PC-9 (cell line): ENCODE measurements around the gene KLK12. TPM values are rescaled to one million over a fixed set of nuclear protein-coding genes. Genes with fewer than 3 reads are reported as not detected.
A peak's percentile ranks its signal among the peaks of the same experiment; 100 is the strongest.

Source experiments
- BruUV-seq: library from RNA; stranded (reverse); fragments of 400-500 nt; replicated peaks from 2 replicates; lab custom pipeline; 2021; lab: Mats Ljungman, UMichigan
- CTCF ChIA-PET: fragments of 300-600 bp; sonication (Branson Sonifier 250); formaldehyde crosslinking; loops from one replicate; lab custom pipeline; 2022; ENCODE audit warnings: antibody characterized with exemption; lab: Charles Lee
- POLR2A ChIA-PET: fragments of 300-600 bp; sonication (Branson Sonifier 250); formaldehyde crosslinking; loops from one replicate; lab custom pipeline; 2022; ENCODE audit warnings: antibody characterized with exemption; ENCODE audit not compliant: unreplicated experiment; lab: Charles Lee
- DNase-seq, 2 experiments: peaks; one replicate each; pipeline versions ENCODE4 v3.0.0 to v3.0.0-alpha.2; 2015 to 2022; ENCODE audit warnings: mixed read lengths in 1 of 2
- H2AFZ ChIP-seq: fragments of 200-600 bp; sonication (generic); 2 replicates; pipeline ENCODE4 v1.8.1; 2017; ENCODE audit warnings: antibody characterized with exemption
- H3F3A ChIP-seq: fragments of 200-600 bp; sonication (generic); 2 replicates; pipeline ENCODE4 v1.8.1; 2017; ENCODE audit warnings: antibody characterized with exemption, mild to moderate bottlenecking, low read depth; ENCODE audit not compliant: insufficient read depth
- H3K27ac ChIP-seq: fragments of 200-600 bp; sonication (generic); 2 replicates; pipeline ENCODE4 v1.6.1; 2016; ENCODE audit warnings: mixed run types
- H3K27me3 ChIP-seq: fragments of 200-600 bp; sonication (generic); 2 replicates; pipeline ENCODE4 v1.6.1; 2016; ENCODE audit warnings: low read depth, mixed run types; ENCODE audit not compliant: insufficient read depth
- H3K36me3 ChIP-seq: fragments of 200-600 bp; sonication (generic); 2 replicates; pipeline ENCODE4 v1.6.1; 2016; ENCODE audit warnings: low read depth, mixed run types
- H3K4me1 ChIP-seq: fragments of 200-600 bp; sonication (generic); replicated peaks from 2 replicates; pipeline ENCODE4 v1.6.1; 2016; ENCODE audit warnings: mixed run types; ENCODE audit not compliant: insufficient read depth
- H3K4me2 ChIP-seq: fragments of 200-600 bp; sonication (generic); 2 replicates; pipeline ENCODE4 v1.6.1; 2017; ENCODE audit warnings: mixed run types
- H3K4me3 ChIP-seq: fragments of 200-600 bp; sonication (generic); 2 replicates; pipeline ENCODE4 v1.6.1; 2016; ENCODE audit warnings: mixed run types
- H3K79me2 ChIP-seq: fragments of 200-600 bp; sonication (generic); 2 replicates; pipeline ENCODE4 v1.6.1; 2017; ENCODE audit warnings: low read depth, mixed run types
- H3K9me2 ChIP-seq: fragments of 200-600 bp; sonication (generic); 2 replicates; pipeline ENCODE4 v1.8.1; 2017; ENCODE audit warnings: mild to moderate bottlenecking; ENCODE audit not compliant: insufficient read depth
- H3K9me3 ChIP-seq: fragments of 200-600 bp; sonication (generic); 2 replicates; pipeline ENCODE4 v1.8.1; 2016; ENCODE audit warnings: low read depth; ENCODE audit not compliant: insufficient read depth
- H4K20me1 ChIP-seq: fragments of 200-600 bp; sonication (generic); 2 replicates; pipeline ENCODE4 v1.8.1; 2017; ENCODE audit not compliant: insufficient read depth
- EZH2 ChIP-seq: fragments of 200-600 bp; sonication (generic); IDR thresholded peaks from 2 replicates; pipeline ENCODE4 v1.8.0; 2017; ENCODE audit warnings: antibody characterized with exemption, low read depth
- intact Hi-C: fragments of 100-400 bp; cut with micrococcal nuclease; formaldehyde crosslinking; loops from one replicate; pipeline ENCODE4 v1.10.0; 2022; ENCODE audit not compliant: unreplicated experiment
- total RNA-seq: library from RNA; stranded (reverse); gene quantifications from 2 replicates; pipeline ENCODE4 v1.2.3, GENCODE V29; 2021
- TF ChIP-seq, protein P1 (sequence below): fragments of 200-600 bp; sonication (generic); conservative IDR thresholded peaks from 2 replicates; pipeline ENCODE4 v1.6.1; 2017; ENCODE audit warnings: mixed run types, antibody characterized with exemption, mild to moderate bottlenecking, moderate library complexity

The KLK12 gene
- total RNA-seq, 1 experiment from 2014 or later = not detected

DNA sequence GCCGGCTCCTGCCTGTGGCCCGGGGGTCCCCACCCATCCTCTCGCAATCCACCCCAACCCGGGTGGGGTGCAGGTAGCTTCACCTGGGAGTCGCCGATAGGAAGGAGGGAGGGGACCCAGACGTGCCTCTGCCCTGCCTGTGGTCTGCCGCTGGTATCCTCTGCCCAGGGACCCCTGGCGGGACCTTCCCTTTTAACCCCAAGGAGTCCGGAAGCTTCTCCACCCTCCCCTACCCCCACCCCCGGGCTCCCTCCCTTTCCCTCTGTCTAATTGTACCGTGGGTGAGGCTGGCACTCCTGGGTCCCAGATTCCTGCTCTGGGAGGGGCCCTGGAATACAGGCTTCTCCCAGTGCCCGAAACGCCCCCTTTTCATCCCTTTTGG is 15.3 kb downstream of the KLK12 start, which contains the start of gene KLK10:
TSS of gene KLK10 (minus strand) at position 166 of the 382 bp plus-strand sequence. CDS start 579 bp downstream, outside the sequence.
- Histone ChIP-seq H3K27ac (peak within 1 kb of the TSS; percentile 81), H3F3A (peaks cover 38% of the 10 kb centered on the region), H3K4me1 (peaks cover 19% of the 10 kb centered on the region), H3K9me2 (no peaks in the 10 kb centered on the region), H3K4me3 (peak within 1 kb of the TSS; percentile 79), H3K9me3 (no peaks in the 10 kb centered on the region), H3K4me2 (peak within 1 kb of the TSS; percentile 95), H4K20me1 (no peaks in the 10 kb centered on the region), H3K27me3 (no peaks in the 10 kb centered on the region), H2AFZ (peak within 1 kb of the TSS; percentile 90), H3K79me2 (no peaks in the 10 kb centered on the region), H3K36me3 (no peaks in the 10 kb centered on the region)
- DNase-seq = no peak
- intact Hi-C loops = loop anchor here (5.0 to 10.0 kb wide), 3 partner anchors 148 to 315 kb away; no protein-coding TSS in a partner anchor
- TF ChIP-seq, protein P1, sequence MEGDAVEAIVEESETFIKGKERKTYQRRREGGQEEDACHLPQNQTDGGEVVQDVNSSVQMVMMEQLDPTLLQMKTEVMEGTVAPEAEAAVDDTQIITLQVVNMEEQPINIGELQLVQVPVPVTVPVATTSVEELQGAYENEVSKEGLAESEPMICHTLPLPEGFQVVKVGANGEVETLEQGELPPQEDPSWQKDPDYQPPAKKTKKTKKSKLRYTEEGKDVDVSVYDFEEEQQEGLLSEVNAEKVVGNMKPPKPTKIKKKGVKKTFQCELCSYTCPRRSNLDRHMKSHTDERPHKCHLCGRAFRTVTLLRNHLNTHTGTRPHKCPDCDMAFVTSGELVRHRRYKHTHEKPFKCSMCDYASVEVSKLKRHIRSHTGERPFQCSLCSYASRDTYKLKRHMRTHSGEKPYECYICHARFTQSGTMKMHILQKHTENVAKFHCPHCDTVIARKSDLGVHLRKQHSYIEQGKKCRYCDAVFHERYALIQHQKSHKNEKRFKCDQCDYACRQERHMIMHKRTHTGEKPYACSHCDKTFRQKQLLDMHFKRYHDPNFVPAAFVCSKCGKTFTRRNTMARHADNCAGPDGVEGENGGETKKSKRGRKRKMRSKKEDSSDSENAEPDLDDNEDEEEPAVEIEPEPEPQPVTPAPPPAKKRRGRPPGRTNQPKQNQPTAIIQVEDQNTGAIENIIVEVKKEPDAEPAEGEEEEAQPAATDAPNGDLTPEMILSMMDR = no peak
- no peak for TF ChIP-seq EZH2
- BruUV-seq = no TSS peak
- POLR2A ChIA-PET = interaction anchor here (0.6 to 1.9 kb wide), 6 partner anchors 17 to 71 kb away, joined by 4 to 23 read pairs (median 7); partner anchors contain the start of gene KLK8
- CTCF ChIA-PET = interaction anchor here (0.6 kb wide), 1 partner anchor 99 kb away, joined by 6 read pairs; no protein-coding TSS in a partner anchor

DNA sequence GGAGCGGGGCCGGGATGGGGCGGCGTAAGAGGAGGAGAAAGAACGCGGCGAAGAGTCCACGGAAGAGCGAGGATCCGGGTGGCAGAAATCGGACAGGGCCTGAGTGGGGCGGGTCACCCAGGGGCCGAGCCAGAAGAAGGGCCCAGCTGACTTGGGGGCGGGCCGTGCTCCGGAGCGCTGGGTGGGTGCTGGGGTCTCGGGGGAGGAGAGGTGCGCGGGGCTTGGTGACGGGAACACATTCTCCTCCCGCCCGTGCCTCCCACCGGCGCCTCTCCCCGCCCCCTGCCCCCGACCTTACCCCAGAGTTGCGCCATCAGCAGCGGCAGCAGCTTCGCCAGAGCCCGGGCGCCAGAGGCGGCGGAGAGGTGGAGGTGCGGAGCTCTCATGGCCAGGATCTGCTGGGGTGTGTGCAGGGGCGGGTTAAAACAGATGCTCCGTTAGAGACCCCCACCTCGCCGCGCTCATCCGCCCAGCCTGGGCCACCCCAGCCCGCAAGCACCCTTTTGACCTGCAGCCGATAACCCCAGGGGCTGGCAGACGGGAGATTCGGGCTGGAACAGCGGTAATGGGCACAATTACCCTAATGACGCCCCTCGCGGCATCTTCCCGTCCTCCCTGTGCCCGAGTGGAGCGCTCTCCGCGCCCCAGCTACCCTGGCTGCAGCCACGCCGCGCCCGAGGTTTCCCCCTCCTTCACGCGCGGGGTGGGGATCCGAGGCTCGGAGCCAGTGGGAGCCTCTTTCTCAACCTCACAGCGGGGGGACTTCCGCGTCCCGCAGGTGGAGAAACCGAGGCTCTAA is 15.9 kb downstream of the KLK12 start:
- ChIA-PET POLR2A (interaction anchor here (0.6 to 1.9 kb wide), 7 partner anchors 17 to 68 kb away, joined by 3 to 23 read pairs (median 6); partner anchors contain the start of gene KLK8), CTCF (interaction anchor here (0.6 to 1.1 kb wide), 5 partner anchors 35 to 113 kb away, joined by 3 to 8 read pairs (median 3); no protein-coding TSS in a partner anchor)
- peak overlapping the region; percentile 90 for H2AFZ ChIP-seq

More for the DNA sequence above, 15.9 kb downstream of the KLK12 start:
- peak overlapping the region; percentile 79 for H3K4me3 ChIP-seq
- no peaks in the 10 kb centered on the region for H3K36me3 ChIP-seq
- intact Hi-C loops = loop anchor here (5.0 to 10.0 kb wide), 3 partner anchors 148 to 314 kb away; no protein-coding TSS in a partner anchor
- H3K79me2 ChIP-seq = no peaks in the 10 kb centered on the region
- H3K9me2 ChIP-seq = no peaks in the 10 kb centered on the region
- no peaks in the 10 kb centered on the region for H4K20me1 ChIP-seq
- TF ChIP-seq, protein P1 = no peak
- no peak for TF ChIP-seq EZH2
- H3K9me3 ChIP-seq = no peaks in the 10 kb centered on the region
- H3K27ac ChIP-seq = peak overlapping the region; percentile 81
- no peaks in the 10 kb centered on the region for H3K27me3 ChIP-seq
- peaks cover 19% of the 10 kb centered on the region for H3K4me1 ChIP-seq
- H3K4me2 ChIP-seq = peak overlapping the region; percentile 95
- H3F3A ChIP-seq = peaks cover 39% of the 10 kb centered on the region
- peak; percentile 79 to 87 for DNase-seq
- BruUV-seq = TSS peak; percentile 90
